Fibroblast of lung (primary cell): ENCODE data around the gene TNFSF12.

Experiments
- EZH2 ChIP-seq: IDR thresholded peaks from 2 replicates; pipeline ENCODE4 v1.5.1; 2012; ENCODE audit warnings: low read length, control low read depth, mild to moderate bottlenecking; ENCODE audit errors: missing control alignments
- TF ChIP-seq, protein P1 (sequence below), 2 donors: IDR thresholded peaks in 1 of 2; conservative IDR thresholded peaks in 1 of 2; 1 replicate in 1 of 2; 2 replicates in 1 of 2; pipeline ENCODE4 v1.5.1; 2011 to 2012; ENCODE audit warnings: low read length in 2 of 2, control low read depth in 1 of 2, inconsistent platforms in 1 of 2, low read depth in 1 of 2, mild to moderate bottlenecking in 1 of 2

GRCh38 chr17:7530023-7530900, 18.6 kb upstream of the TNFSF12 start:
- TF ChIP-seq, protein P1, sequence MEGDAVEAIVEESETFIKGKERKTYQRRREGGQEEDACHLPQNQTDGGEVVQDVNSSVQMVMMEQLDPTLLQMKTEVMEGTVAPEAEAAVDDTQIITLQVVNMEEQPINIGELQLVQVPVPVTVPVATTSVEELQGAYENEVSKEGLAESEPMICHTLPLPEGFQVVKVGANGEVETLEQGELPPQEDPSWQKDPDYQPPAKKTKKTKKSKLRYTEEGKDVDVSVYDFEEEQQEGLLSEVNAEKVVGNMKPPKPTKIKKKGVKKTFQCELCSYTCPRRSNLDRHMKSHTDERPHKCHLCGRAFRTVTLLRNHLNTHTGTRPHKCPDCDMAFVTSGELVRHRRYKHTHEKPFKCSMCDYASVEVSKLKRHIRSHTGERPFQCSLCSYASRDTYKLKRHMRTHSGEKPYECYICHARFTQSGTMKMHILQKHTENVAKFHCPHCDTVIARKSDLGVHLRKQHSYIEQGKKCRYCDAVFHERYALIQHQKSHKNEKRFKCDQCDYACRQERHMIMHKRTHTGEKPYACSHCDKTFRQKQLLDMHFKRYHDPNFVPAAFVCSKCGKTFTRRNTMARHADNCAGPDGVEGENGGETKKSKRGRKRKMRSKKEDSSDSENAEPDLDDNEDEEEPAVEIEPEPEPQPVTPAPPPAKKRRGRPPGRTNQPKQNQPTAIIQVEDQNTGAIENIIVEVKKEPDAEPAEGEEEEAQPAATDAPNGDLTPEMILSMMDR (conservative IDR thresholded peaks at IDR 0.05 in 1 of 2, IDR thresholded peaks at IDR 0.05 in 1 of 2; ENCODE audit: low read depth in 1 of 2, low read length in 2 of 2) = no peak
- TF ChIP-seq EZH2 = no peak
